HTERT RPE-1 (cell line): Measurements from ENCODE around the gene P4HB.

Experiments used
- in situ Hi-C: fragments of 300-500 bp; cut with MboI; formaldehyde crosslinking; loops from 4 replicates; pipeline ENCODE4 v1.14.3; 2020; ENCODE audit warnings: low sequenced_read_pairs

Gene P4HB

GRCh38 chr17:81813371-81813684 is 47.0 kb downstream of the P4HB start:
- in situ Hi-C loops: no loop called here

- in situ Hi-C loops: no loop called here
These were observed 47.6 kb downstream of the P4HB start for GRCh38 chr17:81812571-81813370.

GRCh38 chr17:81811705-81812570 is 48.4 kb downstream of the P4HB start:
- in situ Hi-C loops: no loop called here

- in situ Hi-C loops: no loop called here
These were observed 49.2 kb downstream of the P4HB start for GRCh38 chr17:81810892-81811704.

GRCh38 chr17:81810476-81810875 is 49.9 kb downstream of the P4HB start:
- in situ Hi-C loops: no loop called here

- in situ Hi-C loops: no loop called here
These were observed 50.8 kb downstream of the P4HB start for GRCh38 chr17:81809556-81809998.

- in situ Hi-C loops: no loop called here
These were observed 51.4 kb downstream of the P4HB start for GRCh38 chr17:81808778-81809555.

GRCh38 chr17:81807839-81808238 is 52.5 kb downstream of the P4HB start:
- in situ Hi-C loops: no loop called here

- in situ Hi-C loops: no loop called here
These were observed 53.1 kb downstream of the P4HB start for GRCh38 chr17:81807210-81807719.

GRCh38 chr17:81806461-81807209 is 53.7 kb downstream of the P4HB start:
- in situ Hi-C loops: no loop called here

- in situ Hi-C loops: no loop called here
These were observed 54.5 kb downstream of the P4HB start for GRCh38 chr17:81805707-81806460.

GRCh38 chr17:81804559-81805399 is 55.6 kb downstream of the P4HB start:
- in situ Hi-C loops: no loop called here

- in situ Hi-C loops: no loop called here
These were observed 56.4 kb downstream of the P4HB start, which contains the start of gene GCGR for GRCh38 chr17:81803728-81804558. Gene GCGR, plus strand, starts transcription at chr17:81804150. Its CDS starts 4,869 bp downstream, at chr17:81809019.

GRCh38 chr17:81802856-81803643 is 57.3 kb downstream of the P4HB start:
- in situ Hi-C loops: no loop called here

- in situ Hi-C loops: no loop called here
These were observed 58.1 kb downstream of the P4HB start for GRCh38 chr17:81802048-81802758.

GRCh38 chr17:81801327-81801726 is 59.0 kb downstream of the P4HB start:
- in situ Hi-C loops: no loop called here
